ENCODE data around the gene GFI1.

The GFI1 gene

DNA sequence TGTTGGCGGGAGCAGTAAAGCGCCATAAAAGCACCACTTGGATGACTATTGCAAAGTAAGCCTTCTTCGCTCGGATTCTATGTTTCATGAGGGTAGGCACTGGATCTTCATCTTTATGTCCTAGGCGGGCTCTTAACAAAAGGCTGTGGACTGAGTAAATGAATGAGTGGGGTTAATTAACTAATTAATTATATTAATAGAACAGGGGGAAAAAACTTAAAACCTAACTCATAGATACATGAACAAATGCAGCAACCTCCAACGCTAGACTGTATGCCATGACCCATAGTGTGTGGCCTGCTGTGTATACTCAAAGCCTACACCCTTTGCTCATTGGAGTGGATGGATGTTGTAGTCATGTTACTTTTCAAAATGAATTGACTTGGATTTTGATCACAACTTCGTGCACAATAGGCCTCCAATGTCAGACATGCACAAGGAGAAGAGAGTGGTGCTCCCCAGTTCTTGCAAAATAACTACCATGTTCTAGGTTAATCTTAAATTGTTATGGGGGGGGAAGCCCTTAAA is 417 bp upstream of the GFI1 start:
- FAIRE-seq: no peak

DNA sequence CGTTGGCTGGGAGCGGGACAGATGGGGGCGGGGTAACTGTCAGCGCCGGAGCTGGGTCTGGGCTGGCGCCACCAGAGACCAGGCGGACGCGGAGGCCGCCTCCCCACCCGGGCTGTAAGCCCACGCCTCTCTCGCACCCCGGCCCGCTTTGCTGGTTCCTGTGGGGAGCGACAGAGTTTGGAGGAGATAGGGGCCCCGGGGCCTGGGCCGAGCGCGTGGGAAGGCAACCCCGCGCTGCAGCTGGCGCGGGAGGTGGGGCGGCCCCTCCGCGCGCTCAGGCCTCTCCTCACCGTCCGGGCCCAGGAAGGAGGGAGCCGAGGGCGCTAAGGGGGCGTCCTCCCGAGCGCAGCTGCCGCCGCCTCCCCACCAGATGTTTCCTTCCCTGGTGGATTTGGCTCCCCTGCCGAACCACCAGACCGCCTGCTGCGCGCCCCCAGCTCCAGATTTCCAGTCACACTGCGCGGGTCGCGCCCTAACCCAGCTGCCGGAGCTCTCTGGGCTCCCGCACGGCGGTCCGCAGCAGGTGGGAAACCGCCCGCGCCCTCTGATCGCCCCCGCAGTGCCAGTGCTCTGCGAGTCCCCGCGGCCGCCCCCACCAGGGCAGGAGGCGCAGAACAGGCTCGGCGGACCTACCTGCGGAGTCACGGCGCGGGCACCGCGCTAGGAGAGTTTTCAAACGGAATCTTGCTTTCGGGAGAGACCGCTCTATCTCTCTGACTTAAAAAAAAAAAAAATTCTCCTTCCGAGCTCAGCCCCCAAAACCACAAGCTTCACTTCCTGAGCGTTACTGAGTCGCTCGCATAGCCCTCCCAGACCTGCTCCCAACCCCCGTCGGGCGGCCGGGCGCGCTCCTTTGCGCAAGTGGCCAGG is 1.1 kb downstream of the GFI1 start:
- no peak for FAIRE-seq

DNA sequence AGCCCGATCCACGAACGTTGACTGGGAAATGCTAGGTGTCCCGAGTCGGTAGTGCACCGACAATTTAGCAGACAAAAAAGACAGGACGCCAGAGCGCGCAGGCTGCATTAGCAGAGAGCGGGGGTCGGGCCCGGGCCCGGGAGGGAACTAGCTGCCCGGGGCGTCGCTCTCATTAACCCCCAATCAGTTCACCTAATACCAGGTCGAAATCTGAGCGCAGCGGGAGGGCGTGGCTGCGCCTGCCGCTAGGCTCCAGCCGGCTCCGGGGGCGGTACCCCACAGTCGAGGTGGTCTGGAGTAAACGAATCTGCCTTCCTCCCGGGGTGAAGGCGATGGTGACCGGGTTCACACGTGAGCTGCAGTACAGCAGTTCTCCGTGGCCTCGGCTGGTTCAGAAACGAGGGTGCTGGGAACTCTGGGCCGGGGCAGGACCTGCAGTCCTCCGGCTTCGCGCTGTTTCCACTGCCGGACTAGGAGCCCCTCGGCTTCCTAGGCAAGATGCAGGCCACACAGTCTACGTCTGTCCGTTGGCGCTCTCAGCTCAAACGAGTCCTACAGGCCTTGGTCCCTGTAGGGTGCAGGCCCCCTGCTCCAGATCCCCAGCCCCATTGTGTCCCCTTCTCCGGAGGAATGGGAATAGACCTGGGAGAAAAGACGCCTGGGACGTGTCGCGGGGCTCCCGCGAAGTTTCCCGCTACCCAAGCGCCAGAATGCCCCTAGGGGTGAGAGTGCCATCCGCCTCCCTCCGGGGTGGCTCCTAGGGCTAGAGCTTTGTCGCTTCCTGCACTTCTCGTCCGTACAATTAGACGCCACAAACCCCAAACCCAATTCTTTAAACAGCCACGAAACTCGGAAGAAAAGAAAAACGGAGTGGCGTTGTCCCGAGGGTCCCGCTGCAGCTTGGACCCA is 2.0 kb downstream of the GFI1 start:
- no peak for FAIRE-seq

DNA sequence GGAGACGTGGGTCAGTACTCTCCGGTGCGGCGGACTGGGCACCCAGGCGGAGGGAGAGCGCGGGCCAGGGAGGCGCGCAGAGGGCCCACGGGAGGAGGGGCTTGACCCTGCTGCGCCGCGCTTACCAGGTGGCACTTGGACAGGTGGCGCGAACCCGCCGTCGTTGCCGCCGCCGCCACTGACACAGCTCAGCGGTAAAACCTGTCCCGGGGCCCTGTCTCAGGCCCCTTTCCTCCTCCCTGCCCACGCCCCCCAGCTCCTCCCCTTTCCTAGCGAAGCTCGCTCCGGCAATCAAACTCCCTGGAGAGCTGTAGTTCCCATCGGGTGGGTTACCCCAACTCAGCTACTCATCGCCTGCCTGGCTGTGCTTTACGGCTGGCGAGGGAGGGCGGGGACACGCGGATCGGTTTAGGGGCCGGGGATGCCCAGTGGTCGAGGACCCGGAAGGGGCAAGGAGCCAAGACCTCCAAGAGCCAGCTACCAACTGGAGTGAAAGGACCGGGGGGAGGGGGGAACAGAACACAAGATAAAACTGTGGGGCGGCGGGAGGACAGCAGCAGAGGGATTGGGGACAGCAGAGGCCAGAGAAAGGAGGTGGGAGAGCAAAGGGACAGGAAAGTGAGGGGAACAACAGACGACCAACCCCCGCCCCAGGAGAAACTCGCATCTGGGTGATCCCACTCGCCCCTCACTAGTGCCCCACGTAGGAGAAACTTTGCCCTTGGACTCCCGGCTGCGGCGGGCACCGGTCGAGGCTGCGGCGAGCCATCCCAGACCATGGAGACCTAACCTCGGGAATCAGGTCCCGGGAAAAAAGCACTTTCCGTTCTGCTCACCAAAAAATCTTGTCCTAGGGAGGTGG is 2.9 kb downstream of the GFI1 start:
- FAIRE-seq: no peak

DNA sequence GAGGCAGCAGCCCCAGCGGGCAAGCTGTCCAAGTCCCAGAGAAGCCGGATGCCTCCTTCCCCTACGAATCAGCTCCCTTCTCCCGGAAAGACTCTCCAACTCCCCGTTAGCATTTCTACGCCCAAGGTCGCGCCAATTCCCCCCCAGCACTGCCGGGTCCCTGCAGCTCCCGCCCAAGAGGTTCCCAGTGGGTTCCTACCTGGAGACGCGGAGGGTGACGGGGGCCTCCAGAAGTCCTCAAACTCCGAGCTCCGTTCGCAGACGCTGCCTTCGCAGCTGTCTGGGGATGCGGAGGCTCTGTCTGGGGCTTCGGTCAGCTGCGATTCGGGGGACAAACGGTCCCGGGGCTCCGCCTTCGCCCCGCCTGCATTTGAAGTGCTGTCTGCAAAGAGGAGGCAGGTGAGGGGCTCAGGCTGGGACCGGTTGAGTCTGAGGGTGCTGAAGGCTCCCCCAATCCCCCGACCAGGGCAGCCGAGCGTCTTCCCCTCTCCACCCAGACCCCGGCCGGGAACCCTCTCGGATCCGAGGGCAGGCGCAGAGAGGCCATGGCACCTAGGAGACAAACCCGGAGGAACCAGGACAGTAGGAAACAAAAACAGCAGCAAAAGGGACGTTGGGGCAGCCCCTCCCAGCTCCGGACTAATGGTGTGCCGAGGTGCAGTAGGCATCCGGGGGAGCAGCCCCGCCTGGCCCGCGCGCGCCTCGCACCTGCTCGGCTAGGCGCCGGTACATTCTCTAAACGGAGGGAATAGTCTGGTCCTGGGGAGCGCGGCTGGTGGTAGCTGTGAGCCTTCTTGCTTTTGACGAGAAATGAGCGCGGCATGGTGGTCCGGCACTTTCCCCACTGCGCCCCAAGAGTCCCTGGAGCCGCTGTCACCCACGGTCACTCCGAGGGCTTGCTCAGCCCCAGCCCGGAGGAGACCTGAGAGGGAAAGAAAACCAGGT is 3.8 kb downstream of the GFI1 start:
- no peak for FAIRE-seq

GRCh38 chr1:92481971-92482664 is 4.6 kb downstream of the GFI1 start:
- no peak for FAIRE-seq

DNA sequence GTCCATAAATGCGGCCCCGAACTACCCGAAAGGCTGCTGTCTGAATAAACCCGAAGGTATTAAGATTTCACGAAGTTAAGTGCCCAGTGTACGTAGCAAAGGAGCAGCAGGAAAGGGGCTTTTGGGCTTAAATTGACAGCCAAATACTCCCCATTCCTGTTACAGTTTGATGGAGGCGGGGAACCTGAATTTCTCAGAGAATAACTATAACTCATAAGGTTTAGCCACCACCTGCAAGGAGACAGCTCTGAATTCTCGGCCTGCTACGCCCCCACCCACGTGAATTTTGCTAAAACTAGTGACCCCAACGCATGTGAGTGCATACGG is 5.2 kb downstream of the GFI1 start:
- FAIRE-seq: no peak

- no peak for FAIRE-seq
These were observed 5.7 kb downstream of the GFI1 start for GRCh38 chr1:92480813-92481598.

- FAIRE-seq: no peak
These were observed 6.4 kb downstream of the GFI1 start for GRCh38 chr1:92480200-92480812.

GRCh38 chr1:92479587-92479986 is 7.1 kb downstream of the GFI1 start:
- FAIRE-seq: no peak

GRCh38 chr1:92478393-92478792 is 8.3 kb downstream of the GFI1 start:
- no peak for FAIRE-seq

- FAIRE-seq: no peak
These were observed 10.6 kb downstream of the GFI1 start for GRCh38 chr1:92476071-92476631.

DNA sequence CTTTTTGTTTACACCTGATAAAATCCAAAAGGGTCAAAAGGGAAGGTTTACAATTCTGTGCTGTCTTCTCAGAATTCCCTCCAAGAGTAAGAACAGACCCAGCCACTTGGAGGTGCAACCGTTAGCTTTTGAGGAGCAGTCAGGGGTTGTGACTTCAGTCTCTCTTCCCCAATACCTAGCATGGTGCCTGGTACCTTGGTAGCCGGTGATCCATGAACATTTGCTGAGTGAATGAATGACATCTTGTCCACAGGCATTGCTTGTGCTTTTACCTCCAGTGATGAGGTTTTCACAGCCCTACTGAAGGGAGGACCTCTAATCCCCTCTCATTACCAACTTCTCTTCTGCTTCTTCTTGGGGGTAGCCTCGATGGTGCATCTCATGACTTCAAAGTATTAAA is 11.7 kb downstream of the GFI1 start:
- no peak for FAIRE-seq

GRCh38 chr1:92473781-92474495 is 12.8 kb downstream of the GFI1 start:
- no peak for FAIRE-seq

DNA sequence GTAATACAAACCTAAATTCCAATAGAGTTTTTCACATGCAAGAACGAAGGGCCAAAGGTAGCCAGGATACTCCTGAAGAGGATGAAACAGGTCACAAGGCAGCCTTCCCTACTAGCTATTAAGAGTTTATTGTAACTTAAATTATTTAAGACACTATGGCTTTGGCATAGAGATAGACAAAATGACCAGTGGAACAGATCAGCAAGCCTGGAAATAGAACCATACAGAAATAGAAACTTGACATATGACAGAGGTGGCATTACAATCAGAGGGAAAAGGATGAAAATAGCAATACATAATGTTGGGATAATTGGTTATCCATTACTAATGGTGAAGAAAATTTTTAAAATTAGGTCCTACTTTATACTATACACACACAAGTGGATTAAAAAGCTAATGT is 16.5 kb downstream of the GFI1 start:
- FAIRE-seq: no peak

GRCh38 chr1:92466683-92467352 is 19.9 kb downstream of the GFI1 start:
- no peak for FAIRE-seq

DNA sequence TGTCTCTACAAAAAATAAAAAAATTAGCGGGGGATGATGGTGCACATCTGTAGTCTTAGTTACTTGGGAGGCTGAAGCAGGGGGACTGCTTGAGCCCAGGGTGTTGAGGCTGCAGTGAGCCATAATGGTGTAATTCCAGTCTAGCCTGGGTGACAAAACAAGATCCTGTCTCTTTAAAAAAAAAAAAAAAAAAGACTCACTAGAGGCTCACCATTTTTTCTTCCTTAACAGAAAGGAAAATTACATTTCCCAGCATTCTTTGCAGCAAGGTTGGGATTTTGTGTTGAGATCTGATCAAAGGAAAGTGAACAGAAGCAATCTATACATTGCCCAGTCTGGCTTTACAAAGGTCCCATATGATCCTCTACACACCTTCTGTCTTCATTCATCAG is 21.5 kb downstream of the GFI1 start:
- FAIRE-seq: no peak

Data from A204.1 (cell line).